NCI-H446 treated with DMSO at 0.1 percent for 48 hours (cell line): Measurements from ENCODE around the gene MOB3A.
"Not testable (repeated sequence)": the region's sequence is repeated elsewhere in the genome, so short reads cannot be mapped to it uniquely, and the experiment has no call there.

Experiments
- DNase-seq: peaks from one replicate; lab custom pipeline; 2025; lab: John Stamatoyannopoulos, UW

The MOB3A gene

GRCh38 chr19:2108251-2109016, 12.3 kb upstream of the MOB3A start:
- no peak for DNase-seq

- DNase-seq, result no peak
Observed at GRCh38 chr19:2103045-2103707, 7.0 kb upstream of the MOB3A start.

GRCh38 chr19:2101417-2102335, 5.5 kb upstream of the MOB3A start:
- no peak for DNase-seq

- no peak for DNase-seq
Observed at GRCh38 chr19:2100719-2101061, 4.6 kb upstream of the MOB3A start.

- no peak for DNase-seq
Observed at GRCh38 chr19:2099937-2100718, 4.0 kb upstream of the MOB3A start.

GRCh38 chr19:2099054-2099501, 3.0 kb upstream of the MOB3A start:
- no peak for DNase-seq

GRCh38 chr19:2097886-2098327, 1.8 kb upstream of the MOB3A start:
- DNase-seq, result no peak

GRCh38 chr19:2097203-2097885, 1.2 kb upstream of the MOB3A start:
- DNase-seq, result no peak

GRCh38 chr19:2096480-2097202, 515 bp upstream of the MOB3A start, which contains the start of gene IZUMO4:
Gene IZUMO4, plus strand, starts transcription at chr19:2096915. Its CDS starts 31 bp downstream, at chr19:2096946.
- DNase-seq, result peak; percentile 98

- not testable (repeated sequence) for DNase-seq
Observed at GRCh38 chr19:2091926-2092525, 4.1 kb downstream of the MOB3A start.

- DNase-seq, result no peak
Observed at GRCh38 chr19:2089727-2090053, 6.4 kb downstream of the MOB3A start.

GRCh38 chr19:2089001-2089711, 7.0 kb downstream of the MOB3A start:
- DNase-seq, result no peak

GRCh38 chr19:2087621-2088100, 8.5 kb downstream of the MOB3A start:
- DNase-seq, result no peak

GRCh38 chr19:2086695-2087620, 9.2 kb downstream of the MOB3A start:
- DNase-seq, result not testable (repeated sequence)

- no peak for DNase-seq
Observed at GRCh38 chr19:2084993-2085720, 11.0 kb downstream of the MOB3A start.

GRCh38 chr19:2083174-2083854, 12.8 kb downstream of the MOB3A start:
- no peak for DNase-seq
